HCT116 (cell line): ENCODE results near the gene SSX3. TPM values are rescaled to one million over a fixed set of nuclear protein-coding genes. Genes with fewer than 3 reads are reported as not detected.
"Not testable (repeated sequence)": the region's sequence is repeated elsewhere in the genome, so short reads cannot be mapped to it uniquely, and the experiment has no call there.

Experiments used
- ATAC-seq: fragments of 200-7000 bp; cut with Tn5 transposase; 2 replicates; pipeline ENCODE4 v1.9.1; 2020; ENCODE audit warnings: mild to moderate bottlenecking, moderate library complexity
- BruUV-seq: library from RNA; stranded (reverse); fragments of 400-500 nt; replicated peaks from 2 replicates; lab custom pipeline; 2021; lab: Mats Ljungman, UMichigan
- CTCF ChIA-PET: fragments of 300-600 bp; sonication (Branson Sonifier 250); formaldehyde crosslinking; loops from one replicate; lab custom pipeline; 2021; ENCODE audit warnings: antibody characterized with exemption; lab: Charles Lee
- POLR2A ChIA-PET: fragments of 300-600, 350-600 bp; sonication (Branson Sonifier 250); formaldehyde crosslinking; loops from one replicate; lab custom pipeline; 2021; ENCODE audit warnings: antibody characterized with exemption; lab: Charles Lee
- RAD21 ChIA-PET, 2 experiments: fragments of 300-600 bp; sonication (Branson Sonifier 250); formaldehyde crosslinking; loops; one replicate each; lab custom pipeline; 2023; ENCODE audit warnings: low total read pairs in 2 of 2; ENCODE audit not compliant: uncharacterized antibody in 2 of 2, unreplicated experiment in 2 of 2, low non-redundant PET in 1 of 2; lab: Charles Lee
- DNase-seq: peaks from one replicate; pipeline ENCODE4 v3.0.0-alpha.2; 2010; ENCODE audit warnings: low read depth, low spot score
- H2AFZ ChIP-seq: fragments of 200-600 bp; shearing (Covaris generic), sonication (generic); 2 replicates; pipeline ENCODE4 v1.6.1; 2017; ENCODE audit warnings: low read depth, mixed run types, mixed read lengths, antibody characterized with exemption, low read length; ENCODE audit not compliant: poor library complexity, severe bottlenecking
- H3K27ac ChIP-seq: 2 replicates; pipeline ENCODE4 v1.5.1; 2012; ENCODE audit warnings: low read depth, low read length
- H3K27me3 ChIP-seq: fragments of 200-600 bp; sonication (generic); 2 replicates; pipeline ENCODE4 v1.6.1; 2016; ENCODE audit warnings: mixed run types, low read length, mixed read lengths; ENCODE audit not compliant: insufficient read depth
- H3K36me3 ChIP-seq, 2 experiments: fragments of 200-500 bp in 1 of 2; fragments of 200-600 bp in 1 of 2; sonication (Bioruptor generic) in 1 of 2; sonication (generic) in 1 of 2; 2 replicates each; pipeline versions ENCODE4 v1.5.1 to v1.6.1; 2014 to 2016; ENCODE audit warnings: low read length in 2 of 2, inconsistent platforms in 1 of 2, mixed read lengths in 1 of 2, mixed run types in 1 of 2; ENCODE audit not compliant: insufficient read depth in 2 of 2, control insufficient read depth in 1 of 2
- H3K4me1 ChIP-seq, 2 experiments: fragments of 200-600 bp in 1 of 2; sonication (generic) in 1 of 2; 2 replicates each; pipeline versions ENCODE4 v1.5.1 to v1.6.1; 2012 to 2017; ENCODE audit warnings: low read length in 2 of 2, inconsistent platforms in 1 of 2, mild to moderate bottlenecking in 1 of 2, mixed read lengths in 1 of 2, mixed run types in 1 of 2, moderate library complexity in 1 of 2; ENCODE audit not compliant: insufficient read depth in 2 of 2, control insufficient read depth in 1 of 2
- H3K4me2 ChIP-seq: fragments of 200-600 bp; sonication (generic); 2 replicates; pipeline ENCODE4 v1.6.1; 2017; ENCODE audit warnings: mixed run types, low read length, mixed read lengths
- H3K4me3 ChIP-seq, 2 experiments: fragments of 200-600 bp in 1 of 2; sonication (generic) in 1 of 2; replicated peaks in 1 of 2; 2 replicates each; pipeline ENCODE4 v1.5.1; 2011 to 2016; ENCODE audit warnings: low read length in 2 of 2, control low read depth in 1 of 2, low read depth in 1 of 2, mild to moderate bottlenecking in 1 of 2, mixed read lengths in 1 of 2, mixed run types in 1 of 2
- H3K79me2 ChIP-seq: fragments of 200-600 bp; sonication (generic); 2 replicates; pipeline ENCODE4 v1.6.1; 2017; ENCODE audit warnings: mild to moderate bottlenecking, mixed run types, low read length, moderate library complexity, mixed read lengths; ENCODE audit not compliant: insufficient read depth
- H3K9ac ChIP-seq: fragments of 200-600 bp; sonication (generic); 2 replicates; pipeline ENCODE4 v1.6.1; 2016; ENCODE audit warnings: low read length, mixed read lengths
- H3K9me2 ChIP-seq: fragments of 200-600 bp; sonication (generic), shearing (Covaris generic); 2 replicates; pipeline ENCODE4 v1.6.1; 2017; ENCODE audit warnings: mixed run types, mild to moderate bottlenecking, moderate library complexity; ENCODE audit not compliant: insufficient read depth
- H3K9me3 ChIP-seq, 2 experiments: fragments of 200-500 bp in 1 of 2; fragments of 200-600 bp in 1 of 2; sonication (Bioruptor generic) in 1 of 2; sonication (generic) in 1 of 2; 2 replicates each; pipeline ENCODE4 v1.6.1; 2014 to 2017; ENCODE audit warnings: low read length in 2 of 2, mixed read lengths in 2 of 2, inconsistent platforms in 1 of 2, low read depth in 1 of 2, mild to moderate bottlenecking in 1 of 2, mixed run types in 1 of 2, moderate library complexity in 1 of 2; ENCODE audit not compliant: control insufficient read depth in 1 of 2, insufficient read depth in 1 of 2
- H4K20me1 ChIP-seq: fragments of 200-600 bp; sonication (generic), shearing (Covaris generic); 2 replicates; pipeline ENCODE4 v1.6.1; 2017; ENCODE audit warnings: mixed run types, mild to moderate bottlenecking, moderate library complexity; ENCODE audit not compliant: insufficient read depth
- intact Hi-C: fragments of 100-400 bp; cut with micrococcal nuclease; formaldehyde crosslinking; loops from 2 replicates; pipeline ENCODE4 v1.10.0; 2022
- total RNA-seq: library from RNA; stranded (reverse); gene quantifications from one replicate; pipeline ENCODE4 v1.2.1, GENCODE V29; 2021; ENCODE audit not compliant: unreplicated experiment

Gene SSX3
- total RNA-seq, 1 experiment from 2014 or later = not detected

GRCh38 chrX:48370408-48370807 lies 13.9 kb upstream of the SSX3 start:
- H3K9me2 ChIP-seq, H3K9me3 ChIP-seq, intact Hi-C loops: not testable (repeated sequence)

GRCh38 chrX:48367717-48368408 lies 11.4 kb upstream of the SSX3 start:
- BruUV-seq, H3K36me3 ChIP-seq, H3K9me2 ChIP-seq, H3K9me3 ChIP-seq, POLR2A ChIA-PET, H2AFZ ChIP-seq, ATAC-seq, H3K4me2 ChIP-seq, RAD21 ChIA-PET, intact Hi-C loops, H3K27ac ChIP-seq, DNase-seq, H4K20me1 ChIP-seq, H3K4me3 ChIP-seq, H3K79me2 ChIP-seq, H3K9ac ChIP-seq, H3K4me1 ChIP-seq, H3K27me3 ChIP-seq, CTCF ChIA-PET: not testable (repeated sequence)

More at GRCh38 chrX:48370408-48370807, 13.9 kb upstream of the SSX3 start:
- H3K27me3 ChIP-seq, H3K27ac ChIP-seq, H3K9ac ChIP-seq, CTCF ChIA-PET, H2AFZ ChIP-seq, H3K36me3 ChIP-seq, H3K4me2 ChIP-seq, RAD21 ChIA-PET, H3K4me3 ChIP-seq, BruUV-seq, H3K79me2 ChIP-seq, DNase-seq, POLR2A ChIA-PET, H4K20me1 ChIP-seq, ATAC-seq, H3K4me1 ChIP-seq: not testable (repeated sequence)

GRCh38 chrX:48359281-48359680 lies 2.8 kb upstream of the SSX3 start:
- intact Hi-C loops, ATAC-seq, POLR2A ChIA-PET: not testable (repeated sequence)

More at GRCh38 chrX:48359281-48359680, 2.8 kb upstream of the SSX3 start:
- H2AFZ ChIP-seq, H3K27ac ChIP-seq, H3K4me2 ChIP-seq, H3K79me2 ChIP-seq, DNase-seq, BruUV-seq, H3K9me2 ChIP-seq, H3K4me1 ChIP-seq, RAD21 ChIA-PET, H3K9ac ChIP-seq, H3K36me3 ChIP-seq, H3K27me3 ChIP-seq, H4K20me1 ChIP-seq, H3K4me3 ChIP-seq, CTCF ChIA-PET, H3K9me3 ChIP-seq: not testable (repeated sequence)
